IMR-90 (cell line): ENCODE results near the gene SLC24A3. TPM values are rescaled to one million over a fixed set of nuclear protein-coding genes. Genes with fewer than 3 reads are reported as not detected.
"Not testable (repeated sequence)": the region's sequence is repeated elsewhere in the genome, so short reads cannot be mapped to it uniquely, and the experiment has no call there.

ENCODE experiments used
- ATAC-seq: fragments of 200-7000 bp; cut with Tn5 transposase; 2 replicates; pipeline ENCODE4 v1.9.1; 2020; ENCODE audit warnings: low read depth, mild to moderate bottlenecking, moderate library complexity
- BruUV-seq: library from RNA; stranded (reverse); fragments of 400-500 nt; replicated peaks from 2 replicates; lab custom pipeline; 2021; lab: Mats Ljungman, UMichigan
- CTCF ChIA-PET: fragments of 300-600 bp; formaldehyde crosslinking; extraction: SDS; loops from one replicate; lab custom pipeline; 2021; ENCODE audit warnings: antibody characterized with exemption; lab: Yijun Ruan, JAX
- POLR2A ChIA-PET: fragments of 300-600 bp; sonication (Branson Sonifier 250); formaldehyde crosslinking; loops from one replicate; lab custom pipeline; 2022; ENCODE audit warnings: antibody characterized with exemption; ENCODE audit not compliant: unreplicated experiment; lab: Charles Lee
- DNase-seq: peaks from one replicate; pipeline ENCODE4 v3.0.0; 2013
- H2AFZ ChIP-seq: replicated peaks from 2 replicates; pipeline ENCODE3; 2013; ENCODE audit warnings: low read length, mild to moderate bottlenecking; ENCODE audit not compliant: poor library complexity
- H2AK5ac ChIP-seq: 2 replicates; pipeline ENCODE4 v1.6.1; 2013; ENCODE audit warnings: low read depth, low read length, inconsistent platforms
- H2AK9ac ChIP-seq: replicated peaks from 2 replicates; pipeline ENCODE3; 2013; ENCODE audit warnings: mild to moderate bottlenecking, low read depth, low read length, moderate library complexity; ENCODE audit not compliant: poor library complexity
- H2BK120ac ChIP-seq: 2 replicates; pipeline ENCODE4 v1.6.1; 2013; ENCODE audit warnings: low read depth, low read length, inconsistent platforms
- H2BK15ac ChIP-seq: 3 replicates; pipeline ENCODE4 v1.6.1; 2013; ENCODE audit warnings: low read depth, low read length, inconsistent platforms
- H2BK20ac ChIP-seq: 2 replicates; pipeline ENCODE4 v1.6.1; 2013; ENCODE audit warnings: low read depth, mild to moderate bottlenecking, inconsistent platforms, low read length, moderate library complexity
- H2BK5ac ChIP-seq: 2 replicates; pipeline ENCODE4 v1.6.1; 2013; ENCODE audit warnings: mild to moderate bottlenecking, low read depth, low read length, inconsistent platforms; ENCODE audit not compliant: poor library complexity, severe bottlenecking
- H3K14ac ChIP-seq: replicated peaks from 2 replicates; pipeline ENCODE4 v1.6.1; 2013; ENCODE audit warnings: low read depth, low read length, inconsistent platforms
- H3K18ac ChIP-seq: 2 replicates; pipeline ENCODE4 v1.6.1; 2013; ENCODE audit warnings: low read depth, low read length, control low read depth
- H3K23ac ChIP-seq: 2 replicates; pipeline ENCODE4 v1.6.1; 2013; ENCODE audit warnings: low read depth, low read length, inconsistent platforms
- H3K27ac ChIP-seq: 2 replicates; pipeline ENCODE4 v1.5.1; 2013; ENCODE audit warnings: mild to moderate bottlenecking, control low read depth, low read length; ENCODE audit not compliant: insufficient read depth
- H3K27me3 ChIP-seq: 2 replicates; pipeline ENCODE4 v1.6.1; 2013; ENCODE audit warnings: low read length; ENCODE audit not compliant: control insufficient read depth, insufficient read depth
- H3K36me3 ChIP-seq: 2 replicates; pipeline ENCODE4 v1.6.1; 2013; ENCODE audit warnings: low read length, mixed read lengths; ENCODE audit not compliant: control insufficient read depth, insufficient read depth
- H3K4ac ChIP-seq: 2 replicates; pipeline ENCODE4 v1.6.1; 2013; ENCODE audit warnings: low read depth, low read length, inconsistent platforms
- H3K4me1 ChIP-seq: 2 replicates; pipeline ENCODE4 v1.6.1; 2013; ENCODE audit warnings: low read length, mixed read lengths; ENCODE audit not compliant: control insufficient read depth, insufficient read depth
- H3K4me2 ChIP-seq: 2 replicates; pipeline ENCODE4 v1.6.1; 2013; ENCODE audit warnings: low read depth, mild to moderate bottlenecking, control low read depth, low read length, moderate library complexity
- H3K4me3 ChIP-seq: 2 replicates; pipeline ENCODE4 v1.5.1; 2013; ENCODE audit warnings: low read depth, mild to moderate bottlenecking, control low read depth, low read length, moderate library complexity; ENCODE audit not compliant: insufficient read depth
- H3K56ac ChIP-seq: 2 replicates; pipeline ENCODE4 v1.6.1; 2013; ENCODE audit warnings: low read length, inconsistent platforms; ENCODE audit not compliant: insufficient read depth; ENCODE audit errors: extremely low read depth
- H3K79me1 ChIP-seq, 2 experiments: 2 replicates each; pipeline ENCODE4 v1.6.1; 2013; ENCODE audit warnings: low read length in 2 of 2, inconsistent platforms in 1 of 2, low read depth in 1 of 2
- H3K9ac ChIP-seq: 2 replicates; pipeline ENCODE4 v1.6.1; 2013; ENCODE audit warnings: low read depth, low read length, control low read depth
- H3K9me1 ChIP-seq: 2 replicates; pipeline ENCODE4 v1.6.1; 2013; ENCODE audit warnings: low read length, inconsistent platforms; ENCODE audit not compliant: insufficient read depth
- H3K9me3 ChIP-seq: 2 replicates; pipeline ENCODE4 v1.6.1; 2013; ENCODE audit warnings: low read length; ENCODE audit not compliant: control insufficient read depth, insufficient read depth
- H4K20me1 ChIP-seq: 2 replicates; pipeline ENCODE4 v1.6.1; 2013; ENCODE audit warnings: low read length, inconsistent platforms; ENCODE audit not compliant: insufficient read depth
- H4K5ac ChIP-seq: 2 replicates; pipeline ENCODE4 v1.6.1; 2013; ENCODE audit warnings: mild to moderate bottlenecking, low read depth, low read length, control low read depth
- H4K8ac ChIP-seq, 2 experiments: 2 replicates each; pipeline ENCODE4 v1.6.1; 2013; ENCODE audit warnings: low read depth in 2 of 2, low read length in 2 of 2, control low read depth in 1 of 2, inconsistent platforms in 1 of 2
- H4K91ac ChIP-seq: 2 replicates; pipeline ENCODE4 v1.6.1; 2013; ENCODE audit warnings: low read depth, low read length, inconsistent platforms; ENCODE audit not compliant: insufficient read depth
- WGBS, 2 experiments: methylation state at CpG; one replicate each; pipeline versions ENCODE4 v1.1.5 to v1.1.7; 2013; ENCODE audit warnings: missing lambda C conversion rate in 2 of 2; ENCODE audit not compliant: insufficient read length in 1 of 2; ENCODE audit errors: extremely low coverage in 2 of 2; 5-methylcytosine and 5-hydroxymethylcytosine counted together
- dilution Hi-C: fragments of 300-500 bp; cut with HindIII; formaldehyde crosslinking; loops from one replicate; pipeline ENCODE4 v1.14.3; 2018; ENCODE audit warnings: low sequenced_read_pairs; ENCODE audit not compliant: unreplicated experiment
- in situ Hi-C: fragments of 300-500 bp; cut with MboI; formaldehyde crosslinking; loops from 3 replicates; pipeline ENCODE4 v1.14.3; 2019; ENCODE audit warnings: low sequenced_read_pairs, inconsistent platforms, mixed read lengths
- intact Hi-C: fragments of 100-400 bp; cut with micrococcal nuclease; formaldehyde crosslinking; loops from 2 replicates; pipeline ENCODE4 v1.10.0; 2022
- polyA plus RNA-seq, 3 experiments: library from polyadenylated mRNA; depleted of rRNA; stranded (reverse); fragments of >200 nt; gene quantifications; 2 replicates each; pipeline ENCODE4 v1.2.3, GENCODE V29; 2012; ENCODE audit warnings: low replicate concordance in 1 of 3
- total RNA-seq: library from RNA; depleted of rRNA; stranded (reverse); fragments of >200 nt; gene quantifications from 2 replicates; pipeline ENCODE4 v1.2.3, GENCODE V29; 2012

Gene SLC24A3
- total and polyA plus RNA-seq, 2 of the 4 experiments (the other 2 are of a cell fraction), result not detected

- H2AK5ac ChIP-seq, H3K23ac ChIP-seq, H3K4me3 ChIP-seq, H3K9me3 ChIP-seq, in situ Hi-C loops, H4K5ac ChIP-seq, POLR2A ChIA-PET, ATAC-seq, H3K4me1 ChIP-seq, H3K56ac ChIP-seq, H2AK9ac ChIP-seq, H3K27me3 ChIP-seq, H3K9me1 ChIP-seq, H3K4me2 ChIP-seq, H4K20me1 ChIP-seq, DNase-seq, H2BK5ac ChIP-seq, H2BK20ac ChIP-seq, intact Hi-C loops, H2BK15ac ChIP-seq, H3K36me3 ChIP-seq, H4K8ac ChIP-seq, dilution Hi-C loops, H3K9ac ChIP-seq, H4K91ac ChIP-seq, H2AFZ ChIP-seq, CTCF ChIA-PET, BruUV-seq, H3K14ac ChIP-seq, H3K18ac ChIP-seq, H2BK120ac ChIP-seq, H3K4ac ChIP-seq, H3K27ac ChIP-seq: not testable (repeated sequence)
- peaks cover 4 to 22% of the 10 kb centered on the region in 2 experiments; a peak in 3 of 4 replicates for H3K79me1 ChIP-seq
- no CpG with 5 or more reads among the region's 14 CpGs for WGBS, 2 experiments
Observed at GRCh38 chr20:19754201-19754600, 541.8 kb downstream of the SLC24A3 start.
